ENCODE measurements around the gene ANKRD13D. TPM values are rescaled to one million over a fixed set of nuclear protein-coding genes. Genes with fewer than 3 reads are reported as not detected.
A peak's percentile ranks its signal among the peaks of the same experiment; 100 is the strongest.

The ANKRD13D gene
- total RNA-seq, 4 donors from 2014 or later, result 18.6 to 78.2 (median 28.6) TPM

- ATAC-seq (ENCODE audit: low FRiP score), result no peak
- TF ChIP-seq, protein P1, sequence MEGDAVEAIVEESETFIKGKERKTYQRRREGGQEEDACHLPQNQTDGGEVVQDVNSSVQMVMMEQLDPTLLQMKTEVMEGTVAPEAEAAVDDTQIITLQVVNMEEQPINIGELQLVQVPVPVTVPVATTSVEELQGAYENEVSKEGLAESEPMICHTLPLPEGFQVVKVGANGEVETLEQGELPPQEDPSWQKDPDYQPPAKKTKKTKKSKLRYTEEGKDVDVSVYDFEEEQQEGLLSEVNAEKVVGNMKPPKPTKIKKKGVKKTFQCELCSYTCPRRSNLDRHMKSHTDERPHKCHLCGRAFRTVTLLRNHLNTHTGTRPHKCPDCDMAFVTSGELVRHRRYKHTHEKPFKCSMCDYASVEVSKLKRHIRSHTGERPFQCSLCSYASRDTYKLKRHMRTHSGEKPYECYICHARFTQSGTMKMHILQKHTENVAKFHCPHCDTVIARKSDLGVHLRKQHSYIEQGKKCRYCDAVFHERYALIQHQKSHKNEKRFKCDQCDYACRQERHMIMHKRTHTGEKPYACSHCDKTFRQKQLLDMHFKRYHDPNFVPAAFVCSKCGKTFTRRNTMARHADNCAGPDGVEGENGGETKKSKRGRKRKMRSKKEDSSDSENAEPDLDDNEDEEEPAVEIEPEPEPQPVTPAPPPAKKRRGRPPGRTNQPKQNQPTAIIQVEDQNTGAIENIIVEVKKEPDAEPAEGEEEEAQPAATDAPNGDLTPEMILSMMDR (IDR thresholded peaks at IDR 0.05), result no peak
- no peak for DNase-seq (ENCODE audit: low spot score)
Measured at GRCh38 chr11:67274768-67275605, 14.1 kb upstream of the ANKRD13D start.

DNA sequence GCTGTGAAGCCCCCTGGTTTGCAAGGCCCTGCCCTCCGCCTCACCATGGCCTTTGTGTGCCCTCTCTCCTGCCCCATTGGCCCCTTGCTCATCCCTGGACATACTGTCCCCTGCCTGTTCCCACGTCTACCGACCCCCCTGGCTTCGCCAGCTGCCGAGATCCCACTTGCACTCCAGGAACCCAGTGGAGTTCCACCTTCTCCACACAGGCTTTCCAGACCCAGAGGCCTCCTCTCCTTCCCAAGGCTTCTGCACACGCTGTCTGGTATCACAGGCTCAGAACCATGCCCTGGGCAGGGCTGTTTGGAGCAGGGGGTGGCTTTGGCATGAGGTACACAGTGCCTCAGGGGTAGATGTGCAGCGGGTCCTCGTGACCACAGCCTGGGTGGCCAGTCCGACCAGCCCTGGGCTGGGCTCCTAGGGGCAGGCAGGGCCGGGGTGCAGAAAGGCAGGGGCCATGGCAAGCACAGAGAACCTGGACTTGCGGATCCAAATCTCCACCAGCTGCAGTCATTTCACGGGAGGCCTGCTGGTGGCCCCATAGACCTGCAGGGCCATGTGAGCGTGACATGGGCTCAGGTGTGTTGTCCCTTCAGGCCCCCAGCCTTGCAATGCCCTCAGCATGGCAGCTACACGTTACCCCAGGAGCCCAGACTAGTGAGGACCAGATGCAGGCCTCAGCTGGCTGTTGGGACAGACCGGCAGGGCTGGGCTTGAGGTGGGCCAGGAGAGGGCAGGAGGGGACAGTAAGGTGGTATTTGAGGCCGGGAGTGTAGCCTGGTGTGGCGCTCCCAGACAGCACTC is 13.3 kb upstream of the ANKRD13D start:
- DNase-seq (ENCODE audit: low spot score), result no peak
- TF ChIP-seq, protein P1 (IDR thresholded peaks at IDR 0.05), result no peak
- ATAC-seq (ENCODE audit: low FRiP score), result no peak

DNA sequence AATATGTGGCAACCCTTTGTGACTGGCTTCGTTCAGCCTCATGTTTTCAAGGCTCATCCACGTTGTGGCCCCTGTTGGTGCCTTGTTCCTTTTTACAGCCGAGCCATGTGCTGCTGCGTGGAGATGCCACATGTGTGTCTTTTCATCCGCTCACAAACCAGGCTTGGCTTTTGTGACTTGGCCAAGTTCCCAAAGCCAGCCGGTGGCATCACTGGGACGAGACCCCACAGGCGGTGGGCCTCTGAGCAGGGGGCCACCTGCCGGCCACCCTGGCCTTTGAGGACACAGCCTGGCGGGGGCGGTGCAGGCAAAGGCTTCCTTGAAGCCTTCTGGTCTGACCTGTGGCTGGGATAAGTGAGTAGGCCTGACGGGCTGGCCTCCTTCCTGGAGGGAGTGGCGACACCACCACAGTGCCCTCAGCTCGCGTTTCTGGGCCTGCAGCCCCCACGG is 12.3 kb upstream of the ANKRD13D start:
- no peak for DNase-seq (ENCODE audit: low spot score)

DNA sequence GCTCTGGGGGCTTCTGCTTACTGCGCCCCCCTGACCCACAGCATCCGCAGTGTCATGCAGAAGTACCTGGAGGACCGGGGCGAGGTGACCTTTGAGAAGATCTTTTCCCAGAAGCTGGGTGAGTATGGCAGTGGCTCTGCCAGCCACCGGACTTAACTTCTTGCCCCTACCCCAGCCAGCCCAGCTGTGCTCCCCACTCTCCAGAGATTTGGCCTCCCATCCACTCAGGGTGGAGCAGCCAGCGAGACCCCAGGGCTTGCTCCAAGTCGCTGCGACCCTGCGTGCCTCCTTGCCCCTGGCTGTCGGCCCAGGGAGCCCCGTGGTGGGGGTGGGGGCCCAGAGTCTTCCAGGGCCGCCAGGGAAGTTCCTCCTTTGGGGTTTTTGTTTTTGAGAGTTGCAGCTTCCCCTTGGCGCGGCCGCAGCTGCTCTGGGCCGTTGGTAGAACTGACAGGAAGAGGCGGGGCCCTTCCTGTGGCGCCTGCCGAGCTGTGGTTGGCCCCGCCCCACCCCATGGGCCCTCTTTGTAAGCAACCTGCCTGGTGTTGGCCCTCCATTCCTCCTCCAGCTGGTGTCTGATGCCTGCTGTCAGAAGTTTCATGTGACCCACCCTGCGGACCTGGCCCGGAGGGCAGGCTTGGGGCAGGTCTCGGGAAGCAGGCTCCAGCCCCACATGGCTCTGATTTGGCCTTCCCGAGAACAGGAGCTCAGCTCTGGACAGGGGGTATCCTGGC is 11.7 kb upstream of the ANKRD13D start:
- DNase-seq (ENCODE audit: low spot score) (peak; percentile 71), ATAC-seq (ENCODE audit: low FRiP score) (peak; percentile 61)
- TF ChIP-seq, protein P1 (IDR thresholded peaks at IDR 0.05), result no peak

More for the DNA sequence above, 12.3 kb upstream of the ANKRD13D start:
- peak; percentile 23 for ATAC-seq (ENCODE audit: low FRiP score)
- TF ChIP-seq, protein P1 (IDR thresholded peaks at IDR 0.05), result no peak

- TF ChIP-seq, protein P1 (IDR thresholded peaks at IDR 0.05), result no peak
- no peak for DNase-seq (ENCODE audit: low spot score)
- no peak for ATAC-seq (ENCODE audit: low FRiP score)
Measured at GRCh38 chr11:67278135-67278938, 10.8 kb upstream of the ANKRD13D start.

Measured in omental fat pad (tissue), 4 donors.